ENCODE results near the gene HIGD1B. TPM values are rescaled to one million over a fixed set of nuclear protein-coding genes. Genes with fewer than 3 reads are reported as not detected.
A peak's percentile ranks its signal among the peaks of the same experiment; 100 is the strongest.

The HIGD1B gene
- total and polyA plus RNA-seq, 2 of the 13 experiments (the other 11 are each of a cell fraction or from before 2014, with no cell fraction given), result not detected

- TF ChIP-seq ZNF234 (CRISPR knock-in tag; conservative IDR thresholded peaks at IDR 0.05) (no peak), ZHX2 (IDR thresholded peaks at IDR 0.05; ENCODE audit: low read depth) (no peak), ZHX2 (CRISPR knock-in tag; IDR thresholded peaks at IDR 0.05; ENCODE audit: borderline replicate concordance) (no peak), ZNF709 (CRISPR knock-in tag; IDR thresholded peaks at IDR 0.05) (no peak), PLSCR1 (CRISPR knock-in tag; IDR thresholded peaks at IDR 0.05; ENCODE audit: borderline replicate concordance) (no peak), GMEB2 (CRISPR knock-in tag; IDR thresholded peaks at IDR 0.05; ENCODE audit: low read depth) (no peak), MTA3 (CRISPR knock-in tag; IDR thresholded peaks at IDR 0.05) (no peak), ZNF441 (CRISPR knock-in tag; IDR thresholded peaks at IDR 0.05; ENCODE audit: borderline replicate concordance) (peak; percentile 46; the same call in 1 of the 2 replicates), SSRP1 (CRISPR knock-in tag; IDR thresholded peaks at IDR 0.05) (no peak), RBM22 (optimal IDR thresholded peaks at IDR 0.05; ENCODE audit: low read length) (no peak), AGO1 (IDR thresholded peaks at IDR 0.05; ENCODE audit: low read depth, low read length, poor library complexity, severe bottlenecking) (no peak), ZNF280D (CRISPR knock-in tag; IDR thresholded peaks at IDR 0.05) (peak; percentile 26; the same call in 1 of the 2 replicates), ARID5B (CRISPR knock-in tag; IDR thresholded peaks at IDR 0.05) (0 out of 2 replicates have a peak, but pooled peaks have one; percentile 20)
Observed at GRCh38 chr17:44862278-44862914, 14.7 kb downstream of the HIGD1B start (continued).

Measured in HepG2 (cell line).